Caco-2 (cell line): ENCODE results near the gene PDE4D. TPM values are rescaled to one million over a fixed set of nuclear protein-coding genes. Genes with fewer than 3 reads are reported as not detected.

Experiments used
- BruUV-seq: library from RNA; stranded (reverse); fragments of 400-500 nt; replicated peaks from 2 replicates; lab custom pipeline; 2021; lab: Mats Ljungman, UMichigan
- CTCF ChIA-PET: fragments of 300-600 bp; sonication (Branson Sonifier 250); formaldehyde crosslinking; loops from one replicate; lab custom pipeline; 2022; ENCODE audit warnings: antibody characterized with exemption; lab: Charles Lee
- POLR2A ChIA-PET: fragments of 300-600 bp; sonication (Branson Sonifier 250); formaldehyde crosslinking; loops from one replicate; lab custom pipeline; 2022; ENCODE audit warnings: antibody characterized with exemption; lab: Charles Lee
- DNase-seq, 2 experiments: peaks; one replicate each; pipeline versions ENCODE4 v3.0.0 to v3.0.0-alpha.2; 2020 to 2022
- H3K27me3 ChIP-seq: replicated peaks from 2 replicates; pipeline ENCODE4 v1.6.0; 2011; ENCODE audit warnings: low read length; ENCODE audit not compliant: control insufficient read depth, insufficient read depth
- H3K36me3 ChIP-seq: 2 replicates; pipeline ENCODE4 v1.5.1; 2011; ENCODE audit warnings: low read length; ENCODE audit not compliant: control insufficient read depth, insufficient read depth
- H3K4me1 ChIP-seq: fragments of 250-450 bp; sonication (Bioruptor Pico); 2 replicates; pipeline ENCODE4 v1.5.1; 2020; ENCODE audit warnings: mild to moderate bottlenecking
- H3K4me3 ChIP-seq: 2 replicates; pipeline ENCODE4 v1.5.1; 2011; ENCODE audit warnings: low read depth, mild to moderate bottlenecking, control low read depth, low read length
- H3K9me3 ChIP-seq: fragments of 250-450 bp; sonication (Bioruptor Pico); 2 replicates; pipeline ENCODE4 v1.5.1; 2020; ENCODE audit warnings: mild to moderate bottlenecking, moderate library complexity
- H3K27ac Mint-ChIP-seq: one replicate; pipeline ENCODE4 v1.8.0; 2022; ENCODE audit warnings: mixed read lengths; ENCODE audit not compliant: unreplicated experiment
- H3K27me3 Mint-ChIP-seq: one replicate; pipeline ENCODE4 v1.8.0; 2022; ENCODE audit warnings: mixed read lengths; ENCODE audit not compliant: insufficient read depth, unreplicated experiment
- H3K36me3 Mint-ChIP-seq: one replicate; pipeline ENCODE4 v1.8.0; 2022; ENCODE audit warnings: mild to moderate bottlenecking, mixed read lengths; ENCODE audit not compliant: insufficient read depth, unreplicated experiment
- H3K4me1 Mint-ChIP-seq: one replicate; pipeline ENCODE4 v1.8.0; 2022; ENCODE audit warnings: low read depth, mixed read lengths; ENCODE audit not compliant: unreplicated experiment
- H3K4me3 Mint-ChIP-seq: one replicate; pipeline ENCODE4 v1.8.0; 2022; ENCODE audit warnings: mild to moderate bottlenecking, moderate library complexity, mixed read lengths; ENCODE audit not compliant: unreplicated experiment
- H3K9me3 Mint-ChIP-seq: one replicate; pipeline ENCODE4 v1.8.0; 2022; ENCODE audit warnings: mixed read lengths; ENCODE audit not compliant: unreplicated experiment
- intact Hi-C: fragments of 100-400 bp; cut with micrococcal nuclease; formaldehyde crosslinking; loops from one replicate; pipeline ENCODE4 v1.10.0; 2022; ENCODE audit not compliant: unreplicated experiment
- total RNA-seq: library from RNA; stranded (reverse); gene quantifications from 2 replicates; pipeline ENCODE4 v1.2.3, GENCODE V29; 2022
- TF ChIP-seq, protein P1 (sequence below), 2 experiments: fragments of 200-600 bp in 1 of 2; IDR thresholded peaks; 1 replicate in 1 of 2; 2 replicates in 1 of 2; pipeline versions ENCODE4 v1.5.1 to v1.8.0; 2011 to 2022; ENCODE audit warnings: antibody characterized with exemption in 1 of 2, control low read depth in 1 of 2, inconsistent platforms in 1 of 2, low read depth in 1 of 2, low read length in 1 of 2, mild to moderate bottlenecking in 1 of 2, moderate library complexity in 1 of 2; ENCODE audit not compliant: insufficient read depth in 1 of 2, severe bottlenecking in 1 of 2, unreplicated experiment in 1 of 2

The PDE4D gene
- total RNA-seq, 1 experiment from 2014 or later, result 89.8 TPM

DNA sequence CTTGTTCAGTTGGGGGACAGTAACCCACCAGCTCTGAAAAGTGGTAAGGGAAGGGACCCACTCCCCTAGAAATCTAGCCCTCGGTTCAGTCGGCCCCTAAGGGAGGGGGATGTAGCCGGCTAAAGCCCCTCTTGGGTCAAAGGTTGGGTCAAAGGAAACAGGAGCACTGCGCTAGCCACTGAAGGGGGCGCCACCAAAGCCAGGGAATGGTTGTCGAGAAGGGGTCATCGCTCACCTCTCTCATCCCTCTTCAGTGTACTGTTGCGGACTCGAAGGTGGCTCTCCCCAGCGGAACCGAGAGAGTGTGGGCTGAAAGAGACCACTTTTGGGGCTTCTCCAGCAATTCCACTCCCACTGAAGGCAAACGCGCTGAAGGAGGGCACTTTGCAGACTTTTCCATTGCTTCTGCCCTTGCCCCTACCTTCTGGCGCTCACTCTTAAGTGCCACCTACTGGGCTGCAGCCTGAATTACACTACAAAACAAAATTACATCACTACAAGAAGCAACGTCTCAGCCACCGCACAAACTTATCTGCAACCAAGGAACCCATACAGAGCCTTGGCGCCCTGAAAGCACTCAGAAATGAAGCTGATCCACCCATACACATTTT is 396.9 kb downstream of the PDE4D start:
- H3K9me3 ChIP-seq, result no peaks in the 10 kb centered on the region
- H3K27ac Mint-ChIP-seq, result no peak overlapping the region
- no TSS peak for BruUV-seq
- POLR2A ChIA-PET, result no interaction called here
- CTCF ChIA-PET, result no interaction called here
- peak; percentile 36 to 40 for DNase-seq
- TF ChIP-seq, protein P1, sequence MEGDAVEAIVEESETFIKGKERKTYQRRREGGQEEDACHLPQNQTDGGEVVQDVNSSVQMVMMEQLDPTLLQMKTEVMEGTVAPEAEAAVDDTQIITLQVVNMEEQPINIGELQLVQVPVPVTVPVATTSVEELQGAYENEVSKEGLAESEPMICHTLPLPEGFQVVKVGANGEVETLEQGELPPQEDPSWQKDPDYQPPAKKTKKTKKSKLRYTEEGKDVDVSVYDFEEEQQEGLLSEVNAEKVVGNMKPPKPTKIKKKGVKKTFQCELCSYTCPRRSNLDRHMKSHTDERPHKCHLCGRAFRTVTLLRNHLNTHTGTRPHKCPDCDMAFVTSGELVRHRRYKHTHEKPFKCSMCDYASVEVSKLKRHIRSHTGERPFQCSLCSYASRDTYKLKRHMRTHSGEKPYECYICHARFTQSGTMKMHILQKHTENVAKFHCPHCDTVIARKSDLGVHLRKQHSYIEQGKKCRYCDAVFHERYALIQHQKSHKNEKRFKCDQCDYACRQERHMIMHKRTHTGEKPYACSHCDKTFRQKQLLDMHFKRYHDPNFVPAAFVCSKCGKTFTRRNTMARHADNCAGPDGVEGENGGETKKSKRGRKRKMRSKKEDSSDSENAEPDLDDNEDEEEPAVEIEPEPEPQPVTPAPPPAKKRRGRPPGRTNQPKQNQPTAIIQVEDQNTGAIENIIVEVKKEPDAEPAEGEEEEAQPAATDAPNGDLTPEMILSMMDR (IDR thresholded peaks at IDR 0.05; ENCODE audit: insufficient read depth in 1 of 2, low read depth in 1 of 2, low read length in 1 of 2, severe bottlenecking in 1 of 2, unreplicated experiment in 1 of 2), result peak; percentile 32 to 72
- no peaks in the 10 kb centered on the region for H3K36me3 ChIP-seq
- intact Hi-C loops, result loop anchor here (1.0 kb wide), 1 partner anchor 106 kb away; no protein-coding TSS in a partner anchor
- no peaks in the 10 kb centered on the region for H3K27me3 ChIP-seq
- no peaks in the 10 kb centered on the region for H3K4me1 ChIP-seq
- no peak overlapping the region for H3K4me3 ChIP-seq
- no peaks in the 10 kb centered on the region for H3K36me3 Mint-ChIP-seq
- no peak overlapping the region for H3K4me3 Mint-ChIP-seq
- no peaks in the 10 kb centered on the region for H3K4me1 Mint-ChIP-seq
- H3K27me3 Mint-ChIP-seq, result peaks cover 3% of the 10 kb centered on the region
- no peaks in the 10 kb centered on the region for H3K9me3 Mint-ChIP-seq

DNA sequence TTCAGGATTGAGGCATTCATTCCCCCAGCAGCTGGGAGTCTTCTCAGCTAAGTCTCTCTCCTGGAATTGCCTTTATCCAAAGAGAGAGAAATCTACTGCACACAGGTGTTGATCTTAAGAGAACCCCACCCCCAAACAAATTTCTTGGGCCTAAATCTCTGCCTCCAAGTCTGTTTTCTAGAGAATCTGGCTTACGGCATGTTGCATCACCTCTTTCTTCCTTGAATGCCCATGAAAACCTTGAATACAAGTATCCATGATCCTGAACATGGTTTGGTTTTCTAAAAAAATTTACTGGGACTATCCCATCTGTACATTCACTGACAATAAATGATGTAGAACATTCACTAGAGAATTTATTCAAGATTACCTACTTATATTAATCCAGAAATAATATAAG is 401.6 kb downstream of the PDE4D start:
- Histone ChIP-seq H3K27me3 (no peaks in the 10 kb centered on the region), H3K36me3 (no peaks in the 10 kb centered on the region), H3K9me3 (no peaks in the 10 kb centered on the region), H3K4me3 (no peak overlapping the region), H3K4me1 (peaks cover 15% of the 10 kb centered on the region)
- BruUV-seq, result no TSS peak
- ChIA-PET POLR2A (no interaction called here), CTCF (no interaction called here)
- intact Hi-C loops, result no loop called here
- no peak overlapping the region for H3K27ac Mint-ChIP-seq
- H3K4me1 Mint-ChIP-seq, result peaks cover 18% of the 10 kb centered on the region
- H3K4me3 Mint-ChIP-seq, result no peak overlapping the region
- H3K9me3 Mint-ChIP-seq, result no peaks in the 10 kb centered on the region
- H3K36me3 Mint-ChIP-seq, result no peaks in the 10 kb centered on the region
- no peak for DNase-seq
- H3K27me3 Mint-ChIP-seq, result no peaks in the 10 kb centered on the region
- TF ChIP-seq, protein P1 (IDR thresholded peaks at IDR 0.05; ENCODE audit: insufficient read depth in 1 of 2, low read depth in 1 of 2, low read length in 1 of 2, severe bottlenecking in 1 of 2, unreplicated experiment in 1 of 2), result no peak

DNA sequence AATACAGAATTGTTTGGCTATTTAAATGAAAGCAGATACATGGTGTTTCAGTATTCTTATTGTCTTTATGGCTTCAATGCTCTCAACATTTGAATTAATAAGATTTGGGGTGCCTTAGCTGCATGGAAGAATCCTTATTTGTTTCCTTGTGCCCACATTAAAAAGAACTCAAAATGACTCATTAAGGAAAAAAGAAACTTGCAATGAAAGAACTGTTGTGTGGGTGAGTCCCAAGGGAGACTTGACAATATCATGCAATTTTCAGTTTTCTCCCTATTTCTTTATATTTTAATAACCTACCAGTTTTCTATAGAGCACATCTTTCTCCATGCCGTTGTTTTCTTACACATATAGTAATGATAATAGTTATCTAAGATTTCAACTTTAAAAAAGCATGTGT is 404.0 kb downstream of the PDE4D start:
- intact Hi-C loops, result no loop called here

More for the DNA sequence above, 404.0 kb downstream of the PDE4D start:
- H3K36me3 Mint-ChIP-seq, result no peaks in the 10 kb centered on the region
- no peak for DNase-seq
- no peaks in the 10 kb centered on the region for H3K9me3 ChIP-seq
- TF ChIP-seq, protein P1 (IDR thresholded peaks at IDR 0.05; ENCODE audit: insufficient read depth in 1 of 2, low read depth in 1 of 2, low read length in 1 of 2, severe bottlenecking in 1 of 2, unreplicated experiment in 1 of 2), result no peak
- no peaks in the 10 kb centered on the region for H3K27me3 Mint-ChIP-seq
- H3K4me3 ChIP-seq, result no peak overlapping the region
- no peak overlapping the region for H3K27ac Mint-ChIP-seq
- ChIA-PET POLR2A (no interaction called here), CTCF (no interaction called here)
- H3K9me3 Mint-ChIP-seq, result no peaks in the 10 kb centered on the region
- no TSS peak for BruUV-seq
- H3K27me3 ChIP-seq, result no peaks in the 10 kb centered on the region
- no peaks in the 10 kb centered on the region for H3K36me3 ChIP-seq
- H3K4me1 Mint-ChIP-seq, result peaks cover 23% of the 10 kb centered on the region
- peaks cover 20% of the 10 kb centered on the region for H3K4me1 ChIP-seq
- H3K4me3 Mint-ChIP-seq, result no peak overlapping the region
